GM08714 (cell line): ENCODE results near the gene SPEN.

Source experiments
- H3K4me3 ChIP-seq: fragments of 200-500 bp; sonication (Bioruptor generic); 2 replicates; pipeline ENCODE4 v1.5.1; 2014; ENCODE audit warnings: mild to moderate bottlenecking, low read length, inconsistent platforms
- ZNF274 ChIP-seq: IDR thresholded peaks from 2 replicates; pipeline ENCODE4 v1.6.1; 2012; ENCODE audit warnings: mild to moderate bottlenecking, low read depth, low read length

Gene SPEN

DNA sequence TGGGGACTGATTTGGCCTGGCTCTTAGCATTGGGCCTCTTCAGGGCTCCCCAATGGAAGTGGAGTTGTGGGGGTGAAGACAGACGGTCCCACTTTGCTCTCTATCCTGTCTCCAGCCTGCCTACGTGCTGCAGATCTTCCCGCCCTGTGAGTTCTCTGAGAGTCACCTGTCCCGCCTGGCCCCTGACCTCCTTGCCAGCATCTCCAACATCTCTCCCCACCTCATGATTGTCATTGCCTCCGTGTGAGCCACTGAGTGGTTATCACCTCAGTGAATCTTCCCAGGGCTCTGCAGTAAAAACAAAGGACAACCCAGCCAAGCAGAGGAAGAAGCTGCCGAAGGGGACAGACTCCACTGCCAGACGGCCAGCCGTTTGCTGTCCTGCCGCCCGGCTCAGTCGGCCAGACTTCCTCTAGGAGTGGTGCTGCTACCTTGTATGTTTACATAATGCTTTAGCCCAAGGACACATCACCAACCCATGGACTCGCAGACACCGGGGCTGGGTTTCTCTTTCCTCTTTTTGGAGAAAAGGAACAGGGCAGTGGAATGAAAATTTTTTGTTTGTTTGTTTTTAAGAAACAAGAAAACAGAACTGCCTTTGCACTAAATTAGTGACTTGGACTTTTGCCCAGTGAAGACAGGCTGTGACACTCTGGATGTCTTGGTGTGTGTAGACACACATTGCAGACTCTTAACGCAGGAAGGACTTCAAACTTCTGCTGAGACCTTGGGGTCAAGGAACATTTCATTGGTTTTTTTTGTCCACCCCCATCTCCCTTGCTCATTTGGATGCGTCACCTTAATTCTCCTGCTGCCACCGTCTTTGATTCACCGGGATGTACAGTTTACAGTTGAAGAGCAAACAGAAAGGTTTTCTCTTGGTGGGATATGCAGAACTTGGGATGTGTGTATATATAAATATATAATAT, 91.9 kb downstream of the SPEN start:
- no peak for TF ChIP-seq ZNF274
- no peak overlapping the region for H3K4me3 ChIP-seq

- H3K4me3 ChIP-seq: no peak overlapping the region
- no peak for TF ChIP-seq ZNF274
Measured at GRCh38 chr1:15940110-15941043, 92.9 kb downstream of the SPEN start.

DNA sequence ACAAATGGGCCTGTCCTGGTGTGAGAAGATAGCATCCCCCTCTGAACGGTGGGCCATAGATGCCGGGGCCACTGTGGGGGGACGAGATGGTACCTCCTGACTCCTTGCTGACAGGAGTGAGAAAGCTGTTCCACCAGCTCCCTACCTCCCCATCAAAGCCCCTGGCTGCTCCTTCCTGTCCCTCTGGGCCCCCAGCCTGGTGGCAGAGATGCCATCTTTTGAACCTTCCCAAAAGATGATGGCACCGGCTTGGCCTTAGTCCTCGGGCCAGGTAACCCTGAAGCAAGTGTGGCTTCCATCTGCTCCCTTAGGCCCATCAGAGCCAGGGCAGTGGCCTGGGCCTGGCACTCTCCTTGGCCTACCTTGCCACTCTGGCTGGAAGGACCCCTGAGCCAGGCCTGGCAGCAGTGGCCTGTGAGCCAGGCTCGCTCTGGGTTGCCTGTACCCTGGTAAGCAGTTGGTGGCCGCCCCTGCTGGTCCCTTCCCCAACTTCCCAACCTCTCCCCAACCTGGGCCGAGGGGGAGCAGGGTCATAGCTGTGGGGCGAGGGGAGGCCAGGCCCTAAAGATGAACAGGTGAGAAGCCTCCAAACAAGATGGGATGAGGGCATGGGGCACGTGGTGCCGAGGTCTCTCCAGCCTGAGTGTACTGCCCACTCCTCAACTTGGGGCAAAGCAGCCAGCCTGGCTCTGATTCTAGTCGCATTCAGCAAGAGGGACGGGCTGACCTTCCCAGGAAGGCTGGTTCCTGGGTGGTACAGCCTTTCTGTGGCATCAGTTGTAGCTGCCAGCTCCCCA, 93.7 kb downstream of the SPEN start:
- H3K4me3 ChIP-seq: no peak overlapping the region
- TF ChIP-seq ZNF274: no peak

GRCh38 chr1:15941899-15942660, 94.6 kb downstream of the SPEN start:
- no peak overlapping the region for H3K4me3 ChIP-seq
- TF ChIP-seq ZNF274: no peak

DNA sequence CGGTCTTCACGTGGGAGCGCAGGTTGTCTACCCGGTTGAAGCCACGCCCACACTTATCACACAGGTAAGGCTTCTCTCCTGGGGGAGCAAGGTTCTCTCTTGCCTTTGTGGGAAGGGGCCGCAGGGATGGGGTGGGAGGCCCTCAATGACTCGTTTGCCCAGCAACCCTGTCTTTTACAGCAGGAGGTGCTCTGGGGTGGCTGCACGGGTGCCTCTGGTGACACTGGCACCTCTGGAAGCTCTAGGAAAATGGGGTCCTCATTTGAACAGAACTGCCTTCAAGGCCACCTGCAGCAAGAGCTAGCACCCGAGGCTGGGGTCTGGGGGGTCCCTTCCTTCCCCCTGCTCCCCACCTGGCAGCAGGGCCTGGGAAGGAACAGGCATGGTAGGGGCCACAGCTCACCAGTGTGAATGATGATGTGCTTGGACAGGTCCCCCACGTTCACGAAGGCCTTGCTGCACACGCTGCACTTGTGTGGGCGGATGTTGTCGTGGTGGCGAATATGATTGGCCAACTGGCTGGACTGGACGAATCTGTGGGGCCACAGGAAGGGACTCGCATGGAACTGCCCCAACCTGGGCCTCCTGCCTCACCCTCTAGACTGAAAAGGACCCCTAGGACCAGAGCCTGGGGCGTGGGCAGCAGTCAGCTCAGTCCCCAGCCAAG, 95.3 kb downstream of the SPEN start:
- H3K4me3 ChIP-seq: no peak overlapping the region
- TF ChIP-seq ZNF274: no peak

GRCh38 chr1:15943328-15943991, 96.0 kb downstream of the SPEN start:
- no peak overlapping the region for H3K4me3 ChIP-seq
- no peak for TF ChIP-seq ZNF274

DNA sequence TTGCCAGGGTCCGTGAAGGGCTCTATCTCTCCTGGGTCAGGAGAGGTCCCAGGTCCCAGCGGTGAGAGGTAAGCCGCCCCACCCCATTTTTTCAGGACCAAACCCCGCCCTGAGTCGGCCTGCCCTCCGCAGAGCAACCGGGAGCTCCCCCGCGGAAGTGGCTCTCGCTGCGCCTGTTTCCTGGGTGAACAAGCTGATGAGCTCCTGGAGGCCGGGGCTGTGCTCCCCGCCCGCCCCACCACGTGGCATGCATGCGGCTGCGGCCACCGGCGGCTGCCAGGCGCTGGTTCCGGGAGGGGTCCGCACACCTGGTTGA, 96.4 kb downstream of the SPEN start:
- no peak overlapping the region for H3K4me3 ChIP-seq
- no peak for TF ChIP-seq ZNF274

GRCh38 chr1:15944308-15945010, 97.0 kb downstream of the SPEN start:
- no peak overlapping the region for H3K4me3 ChIP-seq
- no peak for TF ChIP-seq ZNF274

DNA sequence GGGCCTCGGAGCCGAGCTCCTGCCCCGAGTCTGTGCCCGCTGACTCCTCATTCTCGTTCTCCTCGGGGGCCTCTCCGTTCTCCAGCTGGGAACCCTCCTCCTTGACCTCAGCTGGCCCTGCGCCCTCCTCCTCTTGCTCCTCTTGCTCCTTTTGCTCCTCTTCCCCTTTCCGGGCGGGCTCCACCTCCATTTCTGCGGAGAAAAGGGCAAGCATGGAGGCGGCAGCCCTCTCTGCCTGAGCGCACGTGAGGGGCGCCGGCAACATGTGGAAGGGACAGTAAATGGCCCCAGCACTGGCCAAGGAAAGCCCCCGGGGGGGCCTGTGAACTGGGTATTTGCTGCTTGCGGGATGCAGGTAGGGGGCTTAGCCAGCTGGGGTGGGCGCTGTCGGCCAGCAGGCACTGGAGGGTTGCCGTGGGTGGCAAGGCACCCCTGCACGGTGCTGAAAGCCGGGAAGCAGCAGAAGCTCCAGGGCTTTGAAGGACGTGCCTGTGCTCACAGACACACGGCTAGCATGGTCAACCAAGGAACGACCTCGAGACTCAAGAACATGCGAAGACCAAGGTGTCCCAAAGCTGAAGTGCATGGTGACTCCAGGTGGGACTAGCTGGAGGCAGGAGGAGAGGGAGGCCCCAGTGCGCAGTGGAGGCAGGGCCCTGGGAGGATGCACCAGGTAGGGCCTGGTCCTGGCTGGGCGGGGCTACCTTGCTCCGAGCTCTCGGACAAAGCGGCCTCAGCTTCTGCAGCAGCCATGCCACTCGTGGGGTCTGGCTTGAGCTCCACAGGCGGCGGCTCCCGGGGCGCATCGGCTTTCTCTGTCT, 97.7 kb downstream of the SPEN start:
- TF ChIP-seq ZNF274: no peak

GRCh38 chr1:15945832-15946448, 98.4 kb downstream of the SPEN start:
- H3K4me3 ChIP-seq: no peak overlapping the region
- no peak for TF ChIP-seq ZNF274

More for the DNA sequence above, 97.7 kb downstream of the SPEN start:
- H3K4me3 ChIP-seq: no peak overlapping the region
